H1 (cell line): ENCODE measurements around the gene PAQR5.

Experiments
- ASH2L ChIP-seq: fragments of 200-600, 300-600 bp; sonication (generic); IDR thresholded peaks from one replicate; pipeline ENCODE4 v1.7.1; 2017; ENCODE audit warnings: low read length
- CREB1 ChIP-seq: IDR thresholded peaks from 2 replicates; pipeline ENCODE4 v1.6.1; 2012; ENCODE audit warnings: inconsistent platforms
- CTCF ChIP-seq, 3 experiments: IDR thresholded peaks; 1 replicate in 2 of 3; 2 replicates in 1 of 3; pipeline versions ENCODE4 v1.5.1 to v1.6.1; 2011; ENCODE audit warnings: low read length in 3 of 3, mild to moderate bottlenecking in 3 of 3, inconsistent platforms in 2 of 3, low read depth in 1 of 3, moderate library complexity in 1 of 3; ENCODE audit not compliant: insufficient read depth in 1 of 3; ENCODE audit errors: control extremely low read depth in 1 of 3
- EGR1 ChIP-seq: IDR thresholded peaks from 2 replicates; pipeline ENCODE4 v1.6.1; 2011; ENCODE audit warnings: low read depth, low read length, borderline replicate concordance
- EZH2 ChIP-seq: fragments of 200-600 bp; sonication (generic); IDR thresholded peaks from 2 replicates; pipeline ENCODE4 v1.7.1; 2012; ENCODE audit warnings: low read depth, mild to moderate bottlenecking, moderate library complexity, low read length, inconsistent platforms; ENCODE audit not compliant: severe bottlenecking
- GTF2F1 ChIP-seq: IDR thresholded peaks from 2 replicates; pipeline ENCODE4 v1.6.1; 2012; ENCODE audit warnings: low read depth, low read length, improper control_type of control experiment, borderline replicate concordance
- KDM5A ChIP-seq: fragments of 200-600 bp; IDR thresholded peaks from 2 replicates; pipeline ENCODE4 v1.7.1; 2012; ENCODE audit warnings: mild to moderate bottlenecking, low read length, inconsistent platforms, mixed read lengths
- RFX5 ChIP-seq: IDR thresholded peaks from 2 replicates; pipeline ENCODE4 v1.6.1; 2011; ENCODE audit warnings: low read depth, low read length, improper control_type of control experiment, borderline replicate concordance
- SIN3A ChIP-seq, 2 experiments: IDR thresholded peaks in 1 of 2; conservative IDR thresholded peaks in 1 of 2; 2 replicates each; pipeline ENCODE4 v1.6.1; 2011 to 2012; ENCODE audit warnings: low read length in 2 of 2, improper control_type of control experiment in 1 of 2, low read depth in 1 of 2, mild to moderate bottlenecking in 1 of 2
- SUZ12 ChIP-seq: fragments of 200-600 bp; sonication (generic); IDR thresholded peaks from 2 replicates; pipeline ENCODE4 v1.6.1; 2012; ENCODE audit warnings: mild to moderate bottlenecking, inconsistent platforms, low read length, moderate library complexity, mixed read lengths
- TCF12 ChIP-seq: IDR thresholded peaks from 2 replicates; pipeline ENCODE4 v1.6.1; 2011; ENCODE audit warnings: low read depth, mild to moderate bottlenecking, low read length

GRCh38 chr15:69405110-69405509, 106.4 kb downstream of the PAQR5 start:
- TF ChIP-seq CTCF (IDR thresholded peaks at IDR 0.05; ENCODE audit: control extremely low read depth in 1 of 3, insufficient read depth in 1 of 3, low read depth in 1 of 3, low read length in 3 of 3) (no peak), GTF2F1 (no peak), KDM5A (no peak), EGR1 (no peak), EZH2 (no peak), CREB1 (no peak), RFX5 (no peak), SUZ12 (no peak), SIN3A (conservative IDR thresholded peaks at IDR 0.05 in 1 of 2, IDR thresholded peaks at IDR 0.05 in 1 of 2; ENCODE audit: low read depth in 1 of 2, low read length in 2 of 2) (no peak), ASH2L (no peak), TCF12 (no peak)
